GM18867 (cell line): ENCODE measurements around the gene CDKL4.
A peak's percentile ranks its signal among the peaks of the same experiment; 100 is the strongest.
"Not testable (repeated sequence)": the region's sequence is repeated elsewhere in the genome, so short reads cannot be mapped to it uniquely, and the experiment has no call there.

Experiments used
- ATAC-seq: cut with Tn5 transposase; IDR thresholded peaks from one replicate; pipeline ENCODE4 v1.9.1; 2021; ENCODE audit warnings: mild to moderate bottlenecking, moderate library complexity; ENCODE audit not compliant: unreplicated experiment

Gene CDKL4

GRCh38 chr2:39243469-39244123 lies at the start of gene CDKL4:
TSS of gene CDKL4 (minus strand) at chr2:39243970.
- peak; percentile 75 for ATAC-seq

- ATAC-seq, result no peak
These were observed 46.7 kb upstream of the CDKL4 start for GRCh38 chr2:39290433-39290832.

GRCh38 chr2:39289609-39290008 lies 45.8 kb upstream of the CDKL4 start:
- no peak for ATAC-seq

GRCh38 chr2:39283561-39283960 lies 39.8 kb upstream of the CDKL4 start:
- ATAC-seq, result no peak

GRCh38 chr2:39281391-39281790 lies 37.6 kb upstream of the CDKL4 start:
- ATAC-seq, result no peak

- ATAC-seq, result no peak
These were observed 31.2 kb upstream of the CDKL4 start for GRCh38 chr2:39275016-39275415.

- no peak for ATAC-seq
These were observed 26.2 kb upstream of the CDKL4 start for GRCh38 chr2:39269941-39270340.

- ATAC-seq, result no peak
These were observed 23.2 kb upstream of the CDKL4 start for GRCh38 chr2:39266916-39267434.

DNA sequence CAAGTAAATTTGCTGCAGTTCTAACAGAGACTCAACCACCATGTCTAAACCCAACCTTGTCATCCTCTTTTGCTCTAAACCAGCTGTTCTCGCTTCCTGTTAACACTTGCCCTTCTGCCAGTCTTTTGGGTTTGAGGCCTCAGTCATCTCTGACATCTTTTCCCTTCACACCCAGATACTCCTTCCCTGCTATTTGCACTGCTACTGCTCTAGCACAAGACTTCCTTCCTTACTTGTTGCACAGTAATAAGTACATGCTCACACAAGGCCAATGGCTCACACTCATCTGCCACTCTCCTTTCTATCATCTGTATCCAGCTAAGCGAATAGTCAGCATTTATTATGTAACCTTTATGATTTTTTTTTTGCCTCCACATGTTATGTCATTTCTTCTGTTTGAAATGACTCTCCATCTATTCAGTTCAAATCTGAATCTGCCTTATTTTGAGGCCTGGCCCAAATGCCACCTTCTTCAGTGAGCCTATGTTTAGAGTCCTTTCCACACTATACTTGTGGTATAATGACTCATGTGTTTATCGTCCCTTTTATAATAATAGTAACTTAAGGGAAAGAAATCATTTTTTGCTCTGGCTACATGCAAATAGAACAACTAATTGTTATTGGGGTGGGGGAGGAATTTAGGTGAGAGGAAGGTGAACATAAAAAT lies 22.5 kb upstream of the CDKL4 start:
- ATAC-seq, result peak; percentile 82

- no peak for ATAC-seq
These were observed 21.5 kb upstream of the CDKL4 start for GRCh38 chr2:39265315-39265714.

DNA sequence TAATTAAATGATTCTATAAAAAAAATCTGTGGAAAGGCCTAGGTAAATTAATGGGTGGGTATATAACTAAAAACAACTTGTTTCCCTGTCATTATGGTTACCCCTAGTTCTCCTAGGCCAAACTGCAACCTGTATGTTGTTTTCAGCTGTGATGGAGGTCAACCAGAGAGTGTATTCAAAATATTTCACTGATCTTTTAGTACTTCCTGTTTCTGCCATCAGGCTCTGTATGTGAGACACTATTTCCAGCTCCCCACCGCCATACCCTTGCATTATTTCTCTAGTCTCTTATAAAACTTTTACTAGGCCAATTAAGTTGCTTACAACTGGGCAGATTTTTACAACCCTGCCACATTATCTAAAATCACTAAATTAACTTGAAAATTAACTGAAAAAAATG lies 21.0 kb upstream of the CDKL4 start:
- ATAC-seq, result peak; percentile 74

DNA sequence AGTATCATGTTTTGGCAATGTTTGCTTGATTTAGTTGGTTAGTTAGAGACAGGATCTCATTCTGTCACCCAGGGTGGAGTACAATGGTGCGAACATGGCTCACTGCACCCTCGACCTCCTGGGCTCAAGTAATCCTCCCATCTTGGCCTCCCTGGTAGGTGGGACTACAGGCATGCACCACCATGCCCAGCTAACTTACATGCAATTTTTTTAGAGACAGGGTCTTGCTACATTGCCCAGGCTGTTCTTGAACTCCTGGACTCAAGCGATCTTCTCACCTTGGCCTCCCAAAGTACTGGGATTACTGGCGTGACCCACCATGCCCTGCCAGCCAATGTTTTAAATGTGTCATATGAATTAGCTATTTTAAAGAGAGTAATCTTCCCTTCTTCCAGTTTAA lies 16.3 kb upstream of the CDKL4 start:
- no peak for ATAC-seq

GRCh38 chr2:39256040-39256439 lies 12.3 kb upstream of the CDKL4 start:
- no peak for ATAC-seq

GRCh38 chr2:39252888-39253518 lies 9.2 kb upstream of the CDKL4 start:
- no peak for ATAC-seq

GRCh38 chr2:39247512-39248043 lies 3.8 kb upstream of the CDKL4 start:
- no peak for ATAC-seq

DNA sequence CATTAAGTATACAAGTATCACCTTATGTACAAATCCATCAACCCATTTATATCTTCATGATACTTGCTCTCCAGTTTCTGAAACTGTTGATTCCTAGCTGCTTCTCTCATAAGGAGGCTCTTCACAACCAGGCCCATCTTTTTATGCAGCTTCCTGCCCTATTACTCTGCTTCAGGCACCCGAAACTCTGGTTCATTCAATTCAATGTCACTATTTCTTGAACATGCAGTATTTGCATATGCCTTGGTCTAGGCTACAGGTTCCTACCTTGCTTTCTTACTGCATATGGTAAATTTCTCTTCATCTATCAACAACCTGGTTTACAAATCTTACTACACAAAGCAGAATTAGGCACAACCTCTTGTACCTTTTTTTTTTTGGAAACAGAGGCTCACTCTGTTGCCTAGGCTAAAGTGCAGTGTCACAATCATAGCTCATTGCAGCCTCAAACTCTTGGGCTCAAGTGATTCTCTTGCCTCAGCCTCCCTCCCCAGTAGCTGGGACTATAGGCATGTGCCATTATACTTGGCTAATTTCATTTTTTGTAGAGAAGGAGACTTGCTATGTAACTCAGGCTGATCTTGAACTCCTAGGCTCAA lies 2.7 kb upstream of the CDKL4 start:
- peak; percentile 35 for ATAC-seq

- ATAC-seq, result not testable (repeated sequence)
These were observed 1.3 kb upstream of the CDKL4 start for GRCh38 chr2:39244963-39245625.

DNA sequence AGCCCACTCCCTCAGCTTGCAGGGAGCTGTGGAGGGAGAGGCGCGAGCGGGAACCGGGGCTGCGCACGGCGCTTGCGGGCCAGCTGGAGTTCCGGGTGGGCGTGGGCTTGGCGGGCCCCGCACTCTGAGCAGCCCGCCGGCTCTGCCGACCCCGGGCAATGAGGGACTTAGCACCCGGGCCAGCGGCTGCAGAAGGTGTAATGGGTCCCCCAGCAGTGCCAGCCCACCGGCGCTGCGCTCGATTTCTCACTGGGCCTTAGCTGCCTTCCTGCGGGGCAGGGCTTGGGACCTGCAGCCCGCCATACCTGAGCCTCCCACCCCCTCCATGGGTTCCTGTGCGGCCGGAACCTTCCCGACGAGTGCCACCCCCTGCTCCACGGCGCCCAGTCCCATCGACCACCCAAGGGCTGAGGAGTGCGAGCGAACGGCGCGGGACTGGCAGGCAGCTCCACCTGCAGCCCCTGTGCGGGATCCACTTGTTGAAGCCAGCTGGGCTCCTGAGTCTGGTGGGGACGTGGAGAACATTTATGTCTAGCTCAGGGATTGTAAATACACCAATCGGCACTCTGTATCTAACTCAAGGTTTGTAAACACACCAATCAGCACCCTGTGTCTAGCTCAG lies 582 bp upstream of the CDKL4 start:
- ATAC-seq, result not testable (repeated sequence)

DNA sequence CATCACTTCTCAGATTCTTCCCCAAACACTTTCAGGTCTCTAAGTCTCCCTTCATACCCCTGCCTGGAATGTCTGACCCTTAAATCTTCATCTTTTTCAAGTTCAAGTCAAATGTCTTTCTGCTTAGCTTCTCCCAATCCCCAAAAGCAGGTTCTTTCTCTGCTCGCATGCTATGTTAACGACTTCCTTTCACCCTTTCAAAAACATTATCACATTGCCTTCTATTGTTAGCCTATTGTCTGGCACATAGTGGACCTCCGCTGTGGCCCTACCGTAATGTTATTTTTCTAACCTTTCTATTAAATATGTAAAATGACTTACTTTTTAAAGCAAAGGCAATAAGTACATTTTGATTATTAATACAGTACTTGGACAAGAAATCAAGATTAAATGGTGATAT lies 2.2 kb downstream of the CDKL4 start:
- no peak for ATAC-seq

DNA sequence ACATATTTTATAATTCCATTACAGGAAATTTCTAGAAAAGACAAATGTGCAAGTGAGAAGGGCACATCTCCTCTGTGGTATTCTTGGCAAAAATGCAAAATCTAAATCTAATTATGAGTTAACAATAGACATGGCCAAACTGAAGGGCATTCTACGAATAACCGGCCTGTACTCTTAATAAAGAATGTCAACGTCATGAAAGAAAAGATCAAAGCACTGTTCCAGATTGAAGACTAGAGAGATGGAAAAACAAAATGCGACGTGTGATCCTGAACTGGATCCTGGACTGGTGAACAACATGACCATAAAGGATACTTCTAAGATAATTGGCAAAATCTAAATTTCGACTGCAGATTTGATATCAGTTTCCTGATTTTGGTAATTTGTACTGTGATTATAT lies 3.0 kb downstream of the CDKL4 start:
- no peak for ATAC-seq
